Anterior cingulate cortex (tissue), 58 donors: ENCODE measurements around the gene TMEM119.
A peak's percentile ranks its signal among the peaks of the same experiment; 100 is the strongest.
"Not testable (repeated sequence)": the region's sequence is repeated elsewhere in the genome, so short reads cannot be mapped to it uniquely, and the experiment has no call there.

ENCODE experiments used
- DNase-seq, 58 donors: peaks; one replicate each; lab custom pipeline; 2025; lab: John Stamatoyannopoulos, UW

Gene TMEM119

DNA sequence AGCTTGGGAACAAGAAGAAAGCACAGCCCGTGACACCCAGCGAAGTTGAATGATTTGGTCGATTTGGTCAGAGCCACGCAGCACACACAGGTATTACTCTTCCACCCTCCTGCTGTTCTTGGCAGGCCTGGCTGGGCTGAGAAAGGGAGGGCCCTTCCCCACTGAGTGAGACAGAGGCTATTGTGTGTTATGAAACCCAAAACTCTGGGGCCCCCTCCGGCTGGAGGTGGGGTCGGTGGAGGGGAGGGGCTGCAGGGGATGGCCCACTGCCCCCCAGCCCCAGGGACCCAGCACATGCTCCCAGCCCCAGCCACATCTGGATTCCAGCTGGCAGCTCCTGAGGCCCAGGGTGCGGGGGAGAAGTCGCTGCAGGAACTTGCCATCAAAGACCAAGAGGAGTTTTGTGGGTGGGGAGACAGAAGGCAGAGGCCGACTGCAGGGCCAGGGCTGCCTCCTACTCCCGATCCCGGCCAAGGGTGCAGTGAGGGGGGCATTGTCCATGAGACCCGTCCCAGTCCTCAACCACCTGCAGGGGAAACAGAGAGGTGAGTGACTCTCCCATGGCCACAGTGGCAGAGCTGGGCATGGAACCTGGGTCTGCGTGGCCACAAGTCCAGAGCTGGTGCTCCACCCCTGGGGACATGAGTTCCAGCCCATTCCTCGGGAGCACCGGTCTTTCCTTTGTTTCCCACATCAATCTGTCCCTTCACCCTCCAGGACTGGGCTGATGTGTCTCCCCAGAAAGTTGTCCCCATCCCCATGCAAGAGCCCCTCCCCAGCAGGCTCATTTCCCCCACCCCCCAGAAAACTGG lies 8.7 kb downstream of the TMEM119 start:
- no peak for DNase-seq

GRCh38 chr12:108587826-108588225 lies 10.1 kb downstream of the TMEM119 start:
- peak in 37 of 58 donors; percentile 10 to 78 (median 50) for DNase-seq

DNA sequence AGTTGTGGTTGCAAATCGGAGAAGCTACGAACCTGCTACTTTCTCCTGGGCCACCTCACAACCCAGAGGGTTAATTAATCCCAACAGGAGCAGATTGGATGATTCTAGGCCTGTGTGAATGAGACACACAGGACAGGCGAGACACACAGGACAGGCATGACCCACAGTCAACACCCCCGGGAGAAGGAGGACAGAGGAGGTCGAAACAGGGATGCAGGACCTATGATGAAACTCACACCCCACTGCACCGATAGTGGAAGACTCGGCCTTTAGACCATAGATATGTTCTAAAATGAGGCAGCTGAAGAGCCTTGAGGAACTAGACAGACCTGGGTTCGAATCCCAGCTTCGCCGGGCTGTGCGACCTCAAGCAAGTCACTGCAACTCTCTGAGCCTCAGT lies 11.6 kb downstream of the TMEM119 start:
- DNase-seq, result no peak

DNA sequence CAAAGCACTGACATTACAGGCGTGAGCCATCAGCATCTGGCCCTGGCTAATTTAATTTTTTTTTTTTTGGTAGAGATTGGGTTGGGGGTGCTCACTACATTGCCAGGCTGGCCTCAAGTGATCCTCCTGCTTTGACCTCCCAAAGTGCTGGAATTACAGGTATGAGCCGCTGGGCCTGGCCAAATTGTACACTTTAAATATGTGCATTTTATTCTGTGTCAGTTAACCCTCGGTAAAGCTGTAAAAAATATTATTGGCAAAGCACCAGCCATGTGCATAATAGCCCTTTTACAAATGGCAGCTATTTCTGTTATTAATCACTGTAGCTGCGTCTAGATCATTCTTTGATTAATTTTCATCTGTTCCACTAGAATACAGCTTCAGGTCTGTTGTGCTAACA lies 12.0 kb downstream of the TMEM119 start:
- DNase-seq, result no peak

DNA sequence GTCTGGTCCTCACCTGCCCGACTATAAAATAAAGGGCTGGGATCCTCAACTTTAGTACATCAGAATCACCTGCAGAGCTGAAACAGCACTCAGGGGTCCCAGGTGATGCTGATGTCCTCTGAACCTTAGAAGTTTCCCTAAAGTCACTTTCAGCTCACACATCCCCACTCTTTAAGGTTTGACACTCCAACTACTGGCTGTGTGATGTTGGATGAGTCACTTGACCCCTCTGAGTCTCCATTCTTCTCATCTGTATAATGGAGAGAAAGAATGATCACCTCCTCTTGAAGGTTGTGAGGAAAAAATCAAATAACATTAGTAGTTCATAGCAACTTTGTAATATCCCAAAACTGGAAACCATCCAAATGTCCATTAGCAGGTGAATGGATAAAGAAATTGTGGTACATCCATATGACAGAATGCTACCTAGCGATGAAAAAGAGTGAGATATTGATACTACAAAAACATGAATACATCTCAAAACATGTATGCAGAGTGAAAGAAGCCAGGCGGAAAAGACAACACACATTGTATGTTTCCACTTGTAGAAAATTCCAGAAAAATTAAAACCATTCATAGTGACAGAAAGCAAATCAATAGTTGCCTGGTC lies 13.3 kb downstream of the TMEM119 start:
- DNase-seq, result no peak

GRCh38 chr12:108583991-108584390 lies 13.9 kb downstream of the TMEM119 start:
- no peak for DNase-seq

GRCh38 chr12:108582978-108583770 lies 14.7 kb downstream of the TMEM119 start:
- no peak for DNase-seq

DNA sequence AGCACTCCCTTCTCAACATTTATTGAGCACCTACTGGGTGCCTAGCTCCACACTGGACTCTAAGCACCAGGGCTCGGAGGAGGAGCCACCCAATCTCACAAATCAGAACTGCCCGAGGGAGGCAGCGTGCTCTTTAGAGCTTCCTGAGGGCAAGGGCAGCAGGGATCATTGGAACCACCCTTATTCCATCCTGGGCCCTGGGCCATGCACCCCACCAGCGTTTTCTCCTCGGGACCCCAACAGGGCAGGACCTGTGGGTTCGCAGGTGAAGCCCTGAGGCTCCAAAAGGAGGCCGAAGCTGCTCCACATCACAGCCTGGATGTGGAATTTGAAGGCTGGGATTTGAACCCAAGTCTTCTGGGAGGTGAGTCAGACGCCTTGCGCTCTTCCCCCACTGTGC lies 15.4 kb downstream of the TMEM119 start:
- no peak for DNase-seq

DNA sequence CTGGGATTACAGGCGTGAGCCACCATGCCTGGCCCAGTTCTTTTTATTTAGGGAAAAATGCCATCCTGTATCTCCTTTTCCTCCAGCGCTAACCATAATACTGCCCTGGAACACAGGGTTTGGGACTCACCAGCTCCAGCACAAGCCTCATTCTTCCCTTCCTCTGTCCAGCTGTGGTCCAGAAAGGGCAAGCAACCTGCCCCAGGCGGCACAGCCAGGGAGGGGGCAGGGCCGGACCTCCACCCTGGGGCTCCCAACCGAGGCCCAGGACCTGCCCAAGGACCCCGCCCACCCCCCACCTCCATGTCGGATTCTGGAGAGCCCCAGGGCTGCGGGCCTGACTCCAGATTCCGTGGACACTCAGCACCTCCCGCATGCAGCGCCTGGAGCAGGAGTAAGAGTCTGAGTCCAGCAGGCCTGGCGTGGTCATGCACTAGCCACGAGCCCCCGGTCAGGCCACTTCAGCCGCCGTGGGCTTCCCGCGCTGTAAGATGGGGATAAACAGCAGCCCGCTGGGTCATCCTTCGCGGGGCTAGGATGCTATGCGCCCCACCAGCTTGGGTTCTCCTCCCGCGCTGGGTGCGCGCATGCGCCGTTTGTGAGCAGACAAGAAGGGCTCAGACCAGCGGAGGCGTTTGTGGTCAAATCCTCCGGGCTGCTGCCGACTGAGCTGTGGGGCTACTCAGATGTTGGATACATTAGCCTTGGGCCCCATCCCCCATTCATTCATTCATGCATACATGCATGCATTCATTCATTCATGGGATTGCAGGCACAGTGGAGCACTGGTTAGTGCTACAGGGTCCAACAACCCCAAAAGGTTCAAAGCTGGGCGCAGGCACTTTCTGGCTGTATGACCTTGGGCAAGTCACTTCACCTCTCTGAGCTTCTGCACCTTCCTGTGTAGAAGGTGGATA lies 16.3 kb downstream of the TMEM119 start:
- no peak for DNase-seq

- DNase-seq, result no peak
These were observed 17.4 kb downstream of the TMEM119 start for GRCh38 chr12:108580531-108580930.

DNA sequence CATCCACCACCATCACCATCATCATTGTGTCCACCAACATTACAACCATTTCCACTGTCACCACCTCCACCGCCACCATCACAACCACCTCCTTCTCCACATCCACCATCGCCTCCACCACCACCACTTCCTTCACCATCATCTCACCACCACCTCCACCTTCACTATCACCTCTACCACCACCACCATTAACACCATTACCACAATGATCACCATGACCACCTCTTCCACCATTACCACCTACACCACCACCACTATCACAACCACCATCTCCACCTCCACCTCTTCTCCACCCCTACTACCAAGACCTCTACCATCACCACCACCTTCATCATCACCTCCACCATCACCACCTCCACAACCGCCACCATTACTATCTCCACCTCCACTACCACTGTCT lies 19.1 kb downstream of the TMEM119 start:
- DNase-seq, result no peak

DNA sequence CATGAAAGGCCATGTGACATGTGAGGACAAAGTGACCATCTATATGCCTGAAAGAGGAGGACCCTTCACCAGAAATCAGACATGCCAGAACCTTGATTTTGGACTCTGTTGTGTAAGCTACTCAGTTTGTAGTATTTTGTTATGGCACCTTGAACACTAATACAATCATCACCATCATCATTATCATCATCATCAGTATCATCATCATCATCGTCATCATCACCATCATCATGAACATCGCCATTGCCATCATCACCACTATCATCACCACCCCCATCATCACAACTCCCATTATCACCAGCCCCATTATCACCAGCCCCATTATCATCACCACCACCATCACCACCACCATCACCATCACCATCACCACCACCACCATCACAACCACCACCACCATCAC lies 19.6 kb downstream of the TMEM119 start:
- DNase-seq, result no peak

DNA sequence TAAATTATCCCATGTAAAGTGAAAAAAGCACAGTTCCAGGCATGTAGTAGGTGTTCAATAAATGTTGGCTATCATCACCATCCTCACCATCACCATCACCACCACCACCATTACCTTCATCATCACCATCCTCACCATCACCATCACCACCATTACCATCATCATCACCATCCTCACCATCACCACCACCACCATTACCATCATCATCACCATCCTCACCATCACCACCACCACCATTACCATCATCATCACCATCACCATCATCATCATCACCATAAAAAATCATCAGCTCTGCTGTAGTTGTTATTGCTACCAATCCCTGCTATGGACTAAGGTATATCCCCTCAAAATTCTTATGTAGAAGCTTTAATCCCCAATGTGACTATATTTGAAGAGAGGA lies 20.4 kb downstream of the TMEM119 start:
- no peak for DNase-seq

DNA sequence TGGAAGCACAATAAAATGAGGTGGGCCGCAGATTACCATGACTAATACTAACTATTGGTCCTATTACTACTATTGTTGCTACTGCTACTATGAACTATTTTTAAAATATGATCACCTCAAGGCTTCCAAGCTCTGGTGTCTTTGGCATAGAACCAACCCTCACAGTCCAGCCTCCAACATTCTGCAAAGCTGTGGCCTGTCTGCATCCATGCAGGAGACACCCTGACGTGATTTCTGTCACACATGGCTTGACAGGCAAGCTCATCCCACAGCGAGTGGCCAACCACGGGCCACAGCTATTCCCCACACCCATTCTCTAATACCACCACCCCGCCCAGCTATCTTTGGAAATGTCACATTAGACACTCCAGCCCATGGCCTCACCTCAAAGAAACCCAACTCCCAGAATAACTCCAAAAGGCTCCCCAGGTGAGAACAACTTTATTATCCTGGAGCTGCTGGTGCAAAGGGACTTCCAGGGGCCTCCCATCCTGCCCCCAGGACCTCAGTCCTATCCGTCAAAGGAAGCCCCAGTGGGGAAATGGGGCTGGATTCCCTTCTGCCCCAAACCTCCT lies 21.1 kb downstream of the TMEM119 start:
- DNase-seq, result no peak

DNA sequence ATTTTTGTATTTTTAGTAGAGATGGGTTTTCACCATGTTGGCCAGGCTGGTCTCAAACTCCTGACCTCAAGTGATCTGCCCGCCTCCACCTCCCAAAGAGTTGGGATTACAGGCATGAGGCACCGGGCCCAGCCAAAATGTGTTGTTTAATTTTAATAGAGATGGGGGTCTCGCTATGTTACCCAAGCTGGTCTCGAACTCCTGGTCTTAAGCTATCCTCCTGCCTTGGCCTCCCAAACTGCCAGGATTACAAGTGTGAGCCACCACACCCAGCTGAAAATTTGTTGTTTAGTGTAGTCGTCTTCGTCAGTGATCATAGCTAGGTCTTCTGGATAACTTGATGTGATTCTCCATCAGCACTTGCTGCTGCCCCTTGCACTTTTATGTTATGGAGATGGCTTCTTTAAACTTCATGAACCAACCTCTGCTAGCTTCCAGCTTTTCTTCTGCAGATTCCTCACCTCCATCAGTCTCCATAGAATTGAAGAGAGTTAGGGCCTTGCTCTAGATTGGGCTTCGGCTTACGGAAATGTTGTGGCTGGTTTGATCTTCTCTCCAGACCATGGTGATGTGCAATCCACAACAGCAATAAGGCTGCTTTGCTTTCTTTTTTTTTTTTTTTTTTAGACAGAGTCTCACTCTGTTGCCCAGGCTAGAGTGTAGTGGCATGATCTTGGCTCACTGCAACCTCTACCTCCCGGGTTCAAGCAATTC lies 22.5 kb downstream of the TMEM119 start:
- no peak for DNase-seq

GRCh38 chr12:108574276-108574675 lies 23.6 kb downstream of the TMEM119 start:
- not testable (repeated sequence) for DNase-seq

DNA sequence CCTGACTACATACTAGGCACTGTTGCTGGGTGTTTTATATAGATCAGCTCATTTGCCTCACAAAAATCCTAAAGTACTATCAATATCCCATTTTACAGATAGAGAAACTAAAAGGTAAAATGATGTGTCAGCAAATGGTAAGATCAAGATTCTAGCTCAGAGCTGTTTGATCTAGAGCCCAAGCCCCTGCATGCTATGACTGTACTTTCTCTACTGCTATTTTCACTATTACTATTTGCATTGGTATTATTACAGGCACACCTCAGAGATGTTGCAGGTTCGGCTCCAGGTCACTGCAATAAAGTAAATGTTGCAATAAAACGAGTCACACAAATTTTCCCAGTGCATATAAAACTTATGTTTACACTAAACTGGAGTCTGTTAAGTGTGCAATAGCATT lies 24.6 kb downstream of the TMEM119 start:
- DNase-seq, result no peak

- DNase-seq, result no peak
These were observed 25.6 kb downstream of the TMEM119 start for GRCh38 chr12:108572166-108572790.

DNA sequence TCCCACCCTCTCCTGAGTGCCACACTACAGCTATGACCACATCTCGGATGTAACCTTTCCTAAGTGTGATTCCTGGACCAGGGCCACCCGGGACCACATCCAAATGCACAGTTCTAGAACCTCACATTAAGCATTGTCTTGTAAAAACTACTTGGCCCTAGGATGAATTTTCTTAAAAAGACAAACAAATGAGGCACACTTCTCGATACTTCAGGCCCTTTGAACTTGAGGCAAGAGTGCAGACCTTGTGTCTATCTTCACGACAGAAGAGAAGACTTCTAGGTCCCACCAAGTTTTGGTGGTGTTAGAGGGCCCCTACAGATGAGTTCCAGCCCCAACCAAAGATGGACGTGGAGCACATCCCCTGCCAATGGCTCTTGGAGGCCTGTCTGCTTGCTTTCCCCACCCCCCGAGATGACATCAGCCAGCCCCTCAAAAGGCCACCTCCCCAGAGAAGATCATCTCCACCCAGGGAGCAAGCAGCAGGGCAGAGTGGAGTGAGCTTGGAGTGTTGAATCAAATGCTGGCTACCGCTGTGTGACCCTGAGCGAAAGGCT lies 26.2 kb downstream of the TMEM119 start:
- DNase-seq, result no peak
